Measurements from ENCODE around the gene SLC6A13. TPM values are rescaled to one million over a fixed set of nuclear protein-coding genes. Genes with fewer than 3 reads are reported as not detected.

The SLC6A13 gene
- total and polyA plus RNA-seq, 2 of the 8 experiments (the other 6 are each of a cell fraction or from before 2014, with no cell fraction given) = 0.03 TPM; not detected in 1

GRCh38 chr12:214003-214741 lies 48.5 kb downstream of the SLC6A13 start, which contains the start of gene SLC6A12:
Gene SLC6A12, minus strand, starts transcription at chr12:214157. Its CDS starts 4,171 bp downstream, at chr12:209986.
- CTCF ChIA-PET (ENCODE audit: partially characterized antibody) = interaction anchor here (1.1 to 2.9 kb wide), 7 partner anchors 10 to 61 kb away, joined by 3 to 13 read pairs (median 5); no protein-coding TSS in a partner anchor

More at GRCh38 chr12:214003-214741, 48.5 kb downstream of the SLC6A13 start, which contains the start of gene SLC6A12:
- Histone ChIP-seq H2BK120ac (replicated peaks; ENCODE audit: low read depth, low read length) (no peak within 1 kb of the TSS), H2AFZ (ENCODE audit: low read length) (no peak within 1 kb of the TSS), H2BK20ac (ENCODE audit: low read length) (no peak within 1 kb of the TSS), H3K18ac (ENCODE audit: extremely low read depth, low read length) (no peak within 1 kb of the TSS; the same call in 1 of the 2 replicates), H3K9ac (replicated peaks in 1 of 4; ENCODE audit: extremely low read depth in 1 of 4, low read depth in 3 of 4, low read length in 3 of 4) (no peak within 1 kb of the TSS; a peak in 1 of 7 replicates), H3K23me2 (ENCODE audit: low read depth, low read length) (peaks cover 3% of the 10 kb centered on the region; the same call in 1 of the 2 replicates), H2AK5ac (ENCODE audit: low read depth, low read length) (peak within 1 kb of the TSS; percentile 53; the same call in 1 of the 2 replicates), H3K9me3 (ENCODE audit: insufficient read depth in 2 of 2, low read depth in 1 of 2, low read length in 1 of 2) (no peaks in the 10 kb centered on the region), H3K4ac (replicated peaks; ENCODE audit: insufficient read length, low read depth, low read length) (no peak within 1 kb of the TSS), H3K27me3 (replicated peaks in 1 of 4; ENCODE audit: control insufficient read depth in 3 of 4, extremely low read depth in 1 of 4, insufficient read depth in 3 of 4, low read length in 3 of 4) (peaks cover 0 to 15% (median 13%) of the 10 kb centered on the region in 4 experiments; a peak in 4 of 7 replicates), H2BK15ac (ENCODE audit: low read length) (0 out of 2 replicates have a peak within 1 kb of the TSS, but pooled peaks have one; percentile 53), H4K91ac (replicated peaks; ENCODE audit: insufficient read length, low read length) (no peak within 1 kb of the TSS), H2BK12ac (ENCODE audit: low read depth, low read length) (0 out of 2 replicates have a peak within 1 kb of the TSS, but pooled peaks have one; percentile 33), H4K8ac (ENCODE audit: extremely low read depth, insufficient read depth, low read length) (peak within 1 kb of the TSS; percentile 69), H3K79me2 (ENCODE audit: control insufficient read depth in 1 of 2, insufficient read depth in 2 of 2, low read length in 2 of 2) (no peaks in the 10 kb centered on the region), H3K4me3 (ENCODE audit: extremely low read depth in 1 of 4, insufficient read depth in 2 of 4, low read depth in 3 of 4, low read length in 4 of 4) (peak within 1 kb of the TSS in 2 of 4 experiments; percentile 1; a peak in 1 of 8 replicates), H2BK5ac (ENCODE audit: low read depth, low read length) (no peak within 1 kb of the TSS), H3K4me1 (replicated peaks in 1 of 4; ENCODE audit: control insufficient read depth in 3 of 4, insufficient read depth in 4 of 4, low read length in 3 of 4) (peaks cover 0 to 20% (median 15%) of the 10 kb centered on the region in 4 experiments; a peak in 6 of 7 replicates), H3K14ac (ENCODE audit: insufficient read length) (no peak within 1 kb of the TSS), H3K79me1 (ENCODE audit: low read depth, low read length) (no peaks in the 10 kb centered on the region), H4K5ac (ENCODE audit: insufficient read length, low read depth, low read length) (no peak within 1 kb of the TSS), H4K20me1 (replicated peaks in 1 of 2; ENCODE audit: control insufficient read depth in 1 of 2, insufficient read depth in 2 of 2, low read length in 2 of 2) (peaks cover 0 to under 1% of the 10 kb centered on the region in 2 experiments), H3K56ac (replicated peaks; ENCODE audit: insufficient read length, low read depth, low read length) (no peak within 1 kb of the TSS), H3K4me2 (ENCODE audit: insufficient read depth in 1 of 2, low read depth in 2 of 2, low read length in 2 of 2) (peak within 1 kb of the TSS; percentile 3 to 16; a peak in 2 of 4 replicates), H3K27ac (ENCODE audit: low read depth, low read length) (no peak within 1 kb of the TSS), H3K23ac (ENCODE audit: insufficient read length) (no peak within 1 kb of the TSS), H3K36me3 (ENCODE audit: control insufficient read depth in 2 of 4, insufficient read depth in 4 of 4, low read length in 3 of 4) (no peaks in the 10 kb centered on the region)
- WGBS, 2 experiments (ENCODE audit: extremely low coverage in 1 of 2, insufficient coverage in 1 of 2, insufficient read length in 1 of 2, insufficient replicate concordance in 2 of 2, low coverage in 1 of 2, low lambda C conversion rate in 2 of 2, missing lambda C conversion rate in 1 of 2) = 56% methylated on average over 14 of the region's 14 CpGs; no CpG with 5 or more reads in 1 of the 2 experiments
- DNase-seq (ENCODE audit: low read depth in 1 of 2, low spot score in 2 of 2) (no peak), FAIRE-seq (no peak)
- TF ChIP-seq CHD2 (IDR thresholded peaks at IDR 0.05; ENCODE audit: low read length) = no peak
- no peak for TF ChIP-seq YY1 (IDR thresholded peaks at IDR 0.05; ENCODE audit: low read depth, low read length)
- no peak for TF ChIP-seq RFX5 (IDR thresholded peaks at IDR 0.05; ENCODE audit: borderline replicate concordance, low read depth, low read length)
- no peak for TF ChIP-seq BRCA1 (IDR thresholded peaks at IDR 0.05; ENCODE audit: low read depth, low read length)
- TF ChIP-seq POU5F1 (IDR thresholded peaks at IDR 0.05; ENCODE audit: low read depth, low read length) = no peak
- TF ChIP-seq CEBPB (IDR thresholded peaks at IDR 0.05; ENCODE audit: low read depth, low read length) = 0 out of 2 replicates have a peak, but pooled peaks have one; percentile 23
- peak; percentile 45; the same call in 1 of the 2 replicates for TF ChIP-seq TEAD4 (IDR thresholded peaks at IDR 0.05; ENCODE audit: low read depth, low read length)
- 0 out of 2 replicates have a peak, but pooled peaks have one; percentile 21 for TF ChIP-seq TBP (IDR thresholded peaks at IDR 0.05; ENCODE audit: low read depth, low read length)
- POLR2A ChIA-PET (ENCODE audit: partially characterized antibody) = interaction anchor here (2.0 kb wide), 1 partner anchor 10 kb away, joined by 8 read pairs; no protein-coding TSS in a partner anchor
